Measurements from ENCODE around the gene SMYD5.
"Not testable (repeated sequence)": the region's sequence is repeated elsewhere in the genome, so short reads cannot be mapped to it uniquely, and the experiment has no call there.

Gene SMYD5

GRCh38 chr2:73262108-73262651 lies 48.1 kb downstream of the SMYD5 start:
- DNase-seq, result no peak

GRCh38 chr2:73262691-73263429 lies 48.8 kb downstream of the SMYD5 start:
- DNase-seq, result not testable (repeated sequence)

GRCh38 chr2:73263540-73264331 lies 49.7 kb downstream of the SMYD5 start:
- no peak for DNase-seq

GRCh38 chr2:73264332-73264606 lies 50.2 kb downstream of the SMYD5 start:
- no peak for DNase-seq

GRCh38 chr2:73264783-73265182 lies 50.7 kb downstream of the SMYD5 start:
- no peak for DNase-seq

- DNase-seq, result no peak
These were observed 51.4 kb downstream of the SMYD5 start for GRCh38 chr2:73265298-73266060.

GRCh38 chr2:73266061-73266901 lies 52.2 kb downstream of the SMYD5 start:
- DNase-seq, result no peak

GRCh38 chr2:73267008-73267407 lies 53.0 kb downstream of the SMYD5 start:
- DNase-seq, result no peak

GRCh38 chr2:73268366-73268829 lies 54.4 kb downstream of the SMYD5 start:
- DNase-seq, result no peak

- DNase-seq, result peak; percentile 79
These were observed 55.0 kb downstream of the SMYD5 start for GRCh38 chr2:73268830-73269685.

- no peak for DNase-seq
These were observed 55.8 kb downstream of the SMYD5 start for GRCh38 chr2:73269686-73270465.

GRCh38 chr2:73272270-73272669 lies 58.2 kb downstream of the SMYD5 start:
- DNase-seq, result no peak
